ENCODE results near the gene LIMS1.
"Not testable (repeated sequence)": the region's sequence is repeated elsewhere in the genome, so short reads cannot be mapped to it uniquely, and the experiment has no call there.

LIMS1 gene

GRCh38 chr2:108588070-108588668, 53.9 kb downstream of the LIMS1 start:
- DNase-seq: no peak

GRCh38 chr2:108589372-108589771, 55.1 kb downstream of the LIMS1 start:
- no peak for DNase-seq

GRCh38 chr2:108589781-108590180, 55.5 kb downstream of the LIMS1 start:
- DNase-seq: no peak

- DNase-seq: no peak
Observed at GRCh38 chr2:108591163-108591562, 56.9 kb downstream of the LIMS1 start.

- no peak for DNase-seq
Observed at GRCh38 chr2:108593547-108594098, 59.4 kb downstream of the LIMS1 start.

GRCh38 chr2:108594132-108594981, 60.1 kb downstream of the LIMS1 start:
- no peak for DNase-seq

- no peak for DNase-seq
Observed at GRCh38 chr2:108594982-108595464, 60.8 kb downstream of the LIMS1 start.

- not testable (repeated sequence) for DNase-seq
Observed at GRCh38 chr2:108595771-108596170, 61.5 kb downstream of the LIMS1 start.

- not testable (repeated sequence) for DNase-seq
Observed at GRCh38 chr2:108597105-108597744, 63.0 kb downstream of the LIMS1 start.

- not testable (repeated sequence) for DNase-seq
Observed at GRCh38 chr2:108601199-108601598, 66.9 kb downstream of the LIMS1 start.

GRCh38 chr2:108602422-108602821, 68.2 kb downstream of the LIMS1 start:
- no peak for DNase-seq

GRCh38 chr2:108604196-108604595, 69.9 kb downstream of the LIMS1 start:
- DNase-seq: no peak

- DNase-seq: no peak
Observed at GRCh38 chr2:108605947-108606346, 71.7 kb downstream of the LIMS1 start.

GRCh38 chr2:108607706-108608301, 73.5 kb downstream of the LIMS1 start:
- DNase-seq: no peak

GRCh38 chr2:108611021-108611420, 76.8 kb downstream of the LIMS1 start:
- DNase-seq: no peak

- no peak for DNase-seq
Observed at GRCh38 chr2:108612153-108612513, 77.9 kb downstream of the LIMS1 start.

GRCh38 chr2:108612514-108613183, 78.4 kb downstream of the LIMS1 start:
- no peak for DNase-seq

GRCh38 chr2:108613261-108614042, 79.2 kb downstream of the LIMS1 start:
- no peak for DNase-seq

GRCh38 chr2:108614043-108614545, 79.8 kb downstream of the LIMS1 start:
- DNase-seq: no peak

GRCh38 chr2:108614659-108615058, 80.4 kb downstream of the LIMS1 start:
- DNase-seq: no peak

- no peak for DNase-seq
Observed at GRCh38 chr2:108615480-108616090, 81.3 kb downstream of the LIMS1 start.
